ENCODE measurements around the gene KCNG4.
"Not testable (repeated sequence)": the region's sequence is repeated elsewhere in the genome, so short reads cannot be mapped to it uniquely, and the experiment has no call there.

The KCNG4 gene

DNA sequence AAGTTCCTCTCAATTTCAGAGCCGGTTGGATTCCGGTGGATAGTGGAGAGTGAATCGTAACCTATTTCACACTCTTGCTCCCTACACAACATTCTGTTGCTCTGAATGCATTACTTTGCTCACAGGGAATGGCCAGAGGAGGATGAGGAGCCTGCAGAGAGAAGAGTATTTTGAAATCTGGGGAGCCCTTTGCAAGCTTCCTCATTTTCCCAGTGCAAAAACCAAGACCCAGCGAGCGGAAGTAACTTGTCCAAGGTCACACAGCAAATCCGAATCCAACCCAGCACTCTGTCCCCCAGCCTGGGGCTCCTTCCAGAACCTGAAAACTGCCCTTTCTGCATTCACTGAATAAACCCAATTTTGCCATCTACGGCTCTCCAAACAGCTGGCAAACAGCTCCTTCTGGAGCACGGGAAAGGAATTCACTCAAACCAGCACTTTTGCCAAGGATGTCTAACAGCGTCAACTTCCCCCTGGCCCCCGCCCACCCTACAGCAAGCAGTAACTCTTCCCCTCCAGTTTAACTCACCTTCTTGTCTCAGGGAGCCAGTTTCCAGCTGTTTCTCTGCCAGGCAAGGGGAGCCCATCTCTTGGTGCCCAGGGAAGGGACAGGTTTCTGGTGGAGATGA lies 557 bp downstream of the KCNG4 start:
- in situ Hi-C loops (cut with MboI; ENCODE audit: low sequenced_read_pairs), result no loop called here

GRCh38 chr16:84237994-84238750 lies 1.6 kb downstream of the KCNG4 start:
- in situ Hi-C loops (cut with MboI; ENCODE audit: low sequenced_read_pairs), result no loop called here

GRCh38 chr16:84236671-84237070 lies 3.1 kb downstream of the KCNG4 start:
- in situ Hi-C loops (cut with MboI; ENCODE audit: low sequenced_read_pairs), result no loop called here

GRCh38 chr16:84234321-84235241 lies 5.2 kb downstream of the KCNG4 start:
- in situ Hi-C loops (cut with MboI; ENCODE audit: low sequenced_read_pairs), result no loop called here

GRCh38 chr16:84233748-84234147 lies 6.1 kb downstream of the KCNG4 start:
- in situ Hi-C loops (cut with MboI; ENCODE audit: low sequenced_read_pairs), result no loop called here

- in situ Hi-C loops (cut with MboI; ENCODE audit: low sequenced_read_pairs), result no loop called here
These were observed 6.8 kb downstream of the KCNG4 start for GRCh38 chr16:84232969-84233368.

GRCh38 chr16:84232060-84232459 lies 7.8 kb downstream of the KCNG4 start:
- in situ Hi-C loops (cut with MboI; ENCODE audit: low sequenced_read_pairs), result no loop called here

DNA sequence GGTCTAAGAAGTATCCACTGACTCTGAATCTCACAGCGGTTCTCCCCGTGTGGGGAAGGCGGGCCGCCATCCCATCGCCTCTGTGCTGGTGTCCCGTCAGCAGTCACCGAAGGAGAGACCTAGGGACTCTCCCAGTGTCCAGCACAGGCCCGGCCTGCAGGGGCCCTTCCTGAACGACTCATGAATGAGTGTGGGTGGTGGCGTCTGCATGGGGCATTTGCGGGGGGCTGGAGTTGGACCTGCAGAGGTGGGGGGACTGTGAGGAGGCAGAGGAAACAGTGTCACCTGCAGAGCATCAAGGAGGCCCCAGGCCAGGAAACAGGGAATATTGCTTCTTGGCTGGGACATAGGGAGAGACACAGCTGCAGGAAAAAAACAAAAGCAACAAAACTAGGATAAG lies 10.3 kb downstream of the KCNG4 start:
- in situ Hi-C loops (cut with MboI; ENCODE audit: low sequenced_read_pairs), result no loop called here

GRCh38 chr16:84228256-84228838 lies 11.5 kb downstream of the KCNG4 start:
- in situ Hi-C loops (cut with MboI; ENCODE audit: low sequenced_read_pairs), result no loop called here

GRCh38 chr16:84227548-84227947 lies 12.3 kb downstream of the KCNG4 start:
- in situ Hi-C loops (cut with MboI; ENCODE audit: low sequenced_read_pairs), result no loop called here

- in situ Hi-C loops (cut with MboI; ENCODE audit: low sequenced_read_pairs), result no loop called here
These were observed 13.8 kb downstream of the KCNG4 start for GRCh38 chr16:84226026-84226425.

DNA sequence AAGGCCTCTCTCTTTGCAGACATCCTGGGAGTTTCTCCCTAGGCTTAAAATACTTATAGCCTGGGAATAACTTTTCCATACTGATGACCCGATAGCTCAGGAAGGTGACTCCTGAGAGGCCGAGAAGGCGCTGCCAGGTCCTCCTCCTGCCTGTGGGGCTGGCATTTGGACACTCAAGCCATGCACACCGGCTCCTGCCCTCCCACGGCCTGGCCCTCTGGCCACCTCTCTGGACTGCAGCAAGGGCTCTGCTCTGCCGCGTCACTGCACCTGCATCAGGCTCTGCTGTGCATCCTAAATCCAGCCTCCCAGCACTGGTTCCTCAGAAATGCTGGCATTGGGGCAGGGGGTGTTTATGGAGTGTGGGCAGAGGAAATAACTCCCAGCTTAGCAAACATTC lies 14.2 kb downstream of the KCNG4 start:
- in situ Hi-C loops (cut with MboI; ENCODE audit: low sequenced_read_pairs), result no loop called here

DNA sequence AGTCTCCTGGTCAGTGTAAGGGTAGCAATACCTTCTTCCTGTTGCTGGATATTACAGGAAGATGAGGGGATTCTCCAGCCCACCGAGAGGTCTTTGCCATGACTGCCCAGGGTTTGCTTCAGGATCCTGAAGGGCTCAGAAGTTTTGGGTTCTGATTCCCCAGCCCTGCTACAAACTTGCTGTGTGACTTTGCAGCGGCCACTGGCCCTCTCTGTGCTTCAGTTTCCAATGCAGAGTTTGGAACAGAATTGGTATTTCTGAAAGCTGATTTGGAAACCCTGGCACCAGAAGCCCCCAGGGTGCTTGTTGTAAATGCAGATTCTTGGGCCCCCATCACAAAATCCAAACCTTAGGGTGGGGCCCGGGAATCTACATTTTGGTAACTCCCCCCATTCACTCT lies 14.7 kb downstream of the KCNG4 start:
- in situ Hi-C loops (cut with MboI; ENCODE audit: low sequenced_read_pairs), result no loop called here

DNA sequence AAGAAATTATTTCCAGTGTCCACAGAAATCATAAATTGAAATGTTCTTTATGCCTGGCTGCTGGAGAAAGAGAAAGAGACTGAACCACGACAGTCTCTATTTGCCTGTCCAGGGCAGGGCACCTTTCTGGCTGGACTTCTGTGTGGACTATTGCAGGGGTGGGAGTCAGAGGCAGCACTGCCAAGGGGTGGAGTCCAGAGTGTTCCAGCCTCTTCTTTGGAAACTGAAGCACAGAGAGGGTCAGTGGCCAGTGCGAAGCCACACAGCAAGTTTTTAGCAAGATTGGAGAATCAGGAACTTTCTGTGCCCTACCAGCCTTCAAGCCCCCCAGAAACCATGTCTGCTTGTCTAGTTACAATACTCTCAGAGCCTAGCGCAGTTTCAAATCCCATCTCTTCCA lies 15.3 kb downstream of the KCNG4 start:
- in situ Hi-C loops (cut with MboI; ENCODE audit: low sequenced_read_pairs), result no loop called here

- in situ Hi-C loops (cut with MboI; ENCODE audit: low sequenced_read_pairs), result no loop called here
These were observed 16.4 kb downstream of the KCNG4 start for GRCh38 chr16:84223456-84223855.

- in situ Hi-C loops (cut with MboI; ENCODE audit: low sequenced_read_pairs), result no loop called here
These were observed 19.0 kb downstream of the KCNG4 start for GRCh38 chr16:84220851-84221250.

DNA sequence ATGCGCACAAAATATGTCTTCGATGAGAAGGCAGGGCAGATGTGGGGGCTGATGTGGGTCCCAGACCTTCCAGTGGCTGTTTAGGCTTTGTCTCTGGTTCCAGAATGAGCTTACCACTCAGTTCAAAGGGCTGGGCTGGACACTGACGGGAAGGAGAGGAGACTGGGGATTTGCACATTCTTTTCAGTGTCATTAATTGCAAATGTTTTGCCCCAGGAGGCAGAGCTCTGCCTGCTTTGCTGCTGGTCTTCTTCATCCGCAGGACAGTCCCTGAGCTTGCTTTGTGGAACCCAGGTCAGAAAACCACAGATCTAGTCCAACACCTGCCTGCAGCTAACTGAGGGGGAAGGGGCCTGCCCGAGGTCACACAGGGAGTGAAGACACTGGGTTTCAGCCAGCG lies 20.9 kb downstream of the KCNG4 start:
- in situ Hi-C loops (cut with MboI; ENCODE audit: low sequenced_read_pairs), result no loop called here

DNA sequence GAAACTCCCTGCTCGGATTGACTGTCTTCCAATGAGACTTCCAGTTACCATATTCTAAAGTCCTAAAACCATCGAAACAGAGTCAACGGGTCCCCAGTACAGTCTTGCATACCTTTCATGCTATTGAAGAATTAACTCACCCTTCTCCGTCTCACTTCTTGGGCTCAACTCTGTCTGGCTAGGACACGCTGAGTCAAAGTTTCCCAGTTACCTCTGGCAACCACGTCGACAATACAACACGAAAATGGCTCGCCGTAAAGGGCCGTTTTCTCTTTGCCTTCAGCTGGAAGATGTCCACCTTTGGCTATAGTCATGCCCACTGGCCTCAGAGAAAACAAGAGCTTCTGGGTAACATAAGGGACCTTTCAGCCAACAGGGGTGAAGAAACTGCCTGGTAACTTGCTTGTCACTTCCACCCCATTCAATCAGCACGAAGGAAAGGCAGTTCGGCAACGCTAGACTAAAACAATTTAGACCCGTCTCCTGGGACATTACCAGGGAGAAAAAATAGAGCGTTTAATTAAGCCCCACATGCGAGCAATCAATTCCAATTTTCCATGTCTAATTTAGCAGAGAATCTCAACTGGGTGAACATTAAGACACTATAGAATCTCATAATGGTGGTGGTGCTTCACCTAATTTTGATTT lies 21.5 kb downstream of the KCNG4 start:
- in situ Hi-C loops (cut with MboI; ENCODE audit: low sequenced_read_pairs), result no loop called here

DNA sequence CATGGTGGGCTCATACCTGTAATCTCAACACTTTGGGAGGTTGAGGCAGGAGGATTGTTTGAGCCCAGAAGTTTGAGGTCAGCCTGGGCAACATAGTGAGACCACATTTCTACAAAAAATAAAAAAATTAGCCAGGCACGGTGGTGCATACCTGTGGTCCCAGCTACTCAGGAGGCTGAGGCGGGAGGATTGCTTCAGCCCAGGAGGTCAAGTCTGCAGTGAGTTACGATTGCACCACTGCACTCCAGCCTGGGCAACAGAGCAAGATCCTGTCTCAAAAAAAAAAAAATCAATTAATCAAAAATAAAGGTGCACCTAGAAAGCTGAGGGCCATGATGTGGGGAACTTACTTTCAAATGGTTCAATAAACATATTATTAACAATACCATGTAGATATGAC lies 23.7 kb downstream of the KCNG4 start:
- in situ Hi-C loops (cut with MboI; ENCODE audit: low sequenced_read_pairs), result not testable (repeated sequence)

- in situ Hi-C loops (cut with MboI; ENCODE audit: low sequenced_read_pairs), result no loop called here
These were observed 24.3 kb downstream of the KCNG4 start for GRCh38 chr16:84215531-84215930.

Data from HL-60/S4 treated with retinoic acid at 250 ng/mL for 4 days and 3 days (cell line).